HepG2 (cell line): ENCODE data around the gene ABCA4.

ENCODE experiments used
- CREM ChIP-seq, 2 experiments: sonication (generic) in 1 of 2; formaldehyde crosslinking in 1 of 2; IDR thresholded peaks; 2 replicates each; pipeline versions ENCODE4 v1.4.0 to v1.6.1; 2016 to 2020; ENCODE audit warnings: antibody characterized with exemption in 1 of 2, mild to moderate bottlenecking in 1 of 2, missing genetic modification reagents in 1 of 2
- FOXK2 ChIP-seq: fragments of 450-650 bp; IDR thresholded peaks from 2 replicates; pipeline ENCODE4 v1.6.1; 2016
- GABPA ChIP-seq, 2 experiments: IDR thresholded peaks; 2 replicates each; pipeline ENCODE4 v1.6.1; 2011 to 2016; ENCODE audit warnings: low read depth in 2 of 2, low read length in 1 of 2, missing biosample characterization in 1 of 2, missing genetic modification characterization in 1 of 2
- HHEX ChIP-seq: IDR thresholded peaks from 2 replicates; pipeline ENCODE4 v1.6.1; 2016; ENCODE audit warnings: control low read depth
- JUN ChIP-seq: sonication (generic); formaldehyde crosslinking; IDR thresholded peaks from 2 replicates; pipeline ENCODE4 v1.4.0; 2020; ENCODE audit warnings: mild to moderate bottlenecking, missing genetic modification reagents
- NFIC ChIP-seq: IDR thresholded peaks from 2 replicates; pipeline ENCODE4 v1.6.1; 2012; ENCODE audit warnings: mild to moderate bottlenecking, low read length, inconsistent platforms
- POLR2AphosphoS5 ChIP-seq: IDR thresholded peaks from 2 replicates; pipeline ENCODE4 v1.6.1; 2012; ENCODE audit warnings: low read depth, low read length
- SMC3 ChIP-seq: IDR thresholded peaks from 2 replicates; pipeline ENCODE4 v1.6.1; 2011; ENCODE audit warnings: low read length, improper control_type of control experiment
- XRCC5 ChIP-seq: fragments of 200-400 bp; formaldehyde crosslinking; optimal IDR thresholded peaks from 2 replicates; pipeline ENCODE3; 2017; ENCODE audit warnings: mild to moderate bottlenecking, low read length
- ZNF44 ChIP-seq: sonication (generic); formaldehyde crosslinking; IDR thresholded peaks from 2 replicates; pipeline ENCODE4 v1.5.1; 2020; ENCODE audit warnings: mild to moderate bottlenecking, missing genetic modification reagents
- TF ChIP-seq, protein P1 (sequence below): sonication (generic); formaldehyde crosslinking; IDR thresholded peaks from 2 replicates; pipeline ENCODE4 v1.8.0; 2022; ENCODE audit warnings: mild to moderate bottlenecking, missing genetic modification reagents, borderline replicate concordance
- TF ChIP-seq, protein P2 (sequence below): sonication (generic); formaldehyde crosslinking; IDR thresholded peaks from 2 replicates; pipeline ENCODE4 v1.5.0; 2020; ENCODE audit warnings: mild to moderate bottlenecking, missing genetic modification reagents, moderate library complexity
- TF ChIP-seq, protein P3 (sequence below): sonication (generic); formaldehyde crosslinking; IDR thresholded peaks from 2 replicates; pipeline ENCODE4 v1.4.0; 2020; ENCODE audit warnings: missing genetic modification reagents

DNA sequence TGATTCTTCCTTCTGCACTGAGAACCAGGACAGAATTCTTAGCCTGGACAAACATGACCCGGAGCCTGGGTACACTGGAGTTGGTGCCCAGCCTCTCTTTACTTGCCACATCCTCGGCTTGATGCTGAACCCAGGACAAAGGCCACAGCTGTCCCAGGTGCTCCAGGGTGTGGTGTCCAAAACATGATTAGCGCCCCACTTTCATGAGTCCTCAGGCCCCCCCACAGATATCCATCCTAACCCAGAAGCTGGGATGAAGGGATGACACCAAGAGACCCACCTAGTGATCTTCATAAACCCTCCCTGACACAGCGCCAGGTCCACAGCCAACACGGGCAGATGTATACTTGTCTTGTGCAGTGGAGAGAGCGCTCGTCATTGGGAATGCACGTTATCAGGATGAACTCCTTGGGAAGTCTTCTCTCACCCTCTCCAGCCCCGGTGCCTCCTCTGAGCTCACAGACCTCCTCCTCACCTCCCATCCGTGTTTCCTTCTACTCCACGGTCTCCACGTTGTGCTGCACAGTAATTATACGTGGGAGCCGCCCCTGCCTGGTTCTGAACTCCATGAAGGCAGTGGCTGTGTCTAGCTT is 3.6 kb downstream of the ABCA4 start:
- TF ChIP-seq CREM (IDR thresholded peaks at IDR 0.05): no peak
- no peak for TF ChIP-seq CREM (CRISPR knock-in tag; IDR thresholded peaks at IDR 0.05)
- TF ChIP-seq, protein P1, sequence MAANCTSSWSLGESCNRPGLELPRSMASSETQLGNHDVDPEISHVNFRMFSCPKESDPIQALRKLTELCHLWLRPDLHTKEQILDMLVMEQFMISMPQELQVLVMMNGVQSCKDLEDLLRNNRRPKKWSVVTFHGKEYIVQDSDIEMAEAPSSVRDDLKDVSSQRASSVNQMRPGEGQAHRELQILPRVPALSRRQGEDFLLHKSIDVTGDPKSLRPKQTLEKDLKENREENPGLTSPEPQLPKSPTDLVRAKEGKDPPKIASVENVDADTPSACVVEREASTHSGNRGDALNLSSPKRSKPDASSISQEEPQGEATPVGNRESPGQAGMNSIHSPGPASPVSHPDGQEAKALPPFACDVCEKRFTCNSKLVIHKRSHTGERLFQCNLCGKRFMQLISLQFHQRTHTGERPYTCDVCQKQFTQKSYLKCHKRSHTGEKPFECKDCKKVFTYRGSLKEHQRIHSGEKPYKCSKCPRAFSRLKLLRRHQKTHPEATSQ (CRISPR knock-in tag): no peak
- no peak for TF ChIP-seq JUN (CRISPR knock-in tag)
- no peak for TF ChIP-seq HHEX
- TF ChIP-seq GABPA (IDR thresholded peaks at IDR 0.05; ENCODE audit: low read depth, low read length): no peak
- no peak for TF ChIP-seq GABPA (CRISPR knock-in tag; IDR thresholded peaks at IDR 0.05; ENCODE audit: low read depth)
- TF ChIP-seq, protein P2, sequence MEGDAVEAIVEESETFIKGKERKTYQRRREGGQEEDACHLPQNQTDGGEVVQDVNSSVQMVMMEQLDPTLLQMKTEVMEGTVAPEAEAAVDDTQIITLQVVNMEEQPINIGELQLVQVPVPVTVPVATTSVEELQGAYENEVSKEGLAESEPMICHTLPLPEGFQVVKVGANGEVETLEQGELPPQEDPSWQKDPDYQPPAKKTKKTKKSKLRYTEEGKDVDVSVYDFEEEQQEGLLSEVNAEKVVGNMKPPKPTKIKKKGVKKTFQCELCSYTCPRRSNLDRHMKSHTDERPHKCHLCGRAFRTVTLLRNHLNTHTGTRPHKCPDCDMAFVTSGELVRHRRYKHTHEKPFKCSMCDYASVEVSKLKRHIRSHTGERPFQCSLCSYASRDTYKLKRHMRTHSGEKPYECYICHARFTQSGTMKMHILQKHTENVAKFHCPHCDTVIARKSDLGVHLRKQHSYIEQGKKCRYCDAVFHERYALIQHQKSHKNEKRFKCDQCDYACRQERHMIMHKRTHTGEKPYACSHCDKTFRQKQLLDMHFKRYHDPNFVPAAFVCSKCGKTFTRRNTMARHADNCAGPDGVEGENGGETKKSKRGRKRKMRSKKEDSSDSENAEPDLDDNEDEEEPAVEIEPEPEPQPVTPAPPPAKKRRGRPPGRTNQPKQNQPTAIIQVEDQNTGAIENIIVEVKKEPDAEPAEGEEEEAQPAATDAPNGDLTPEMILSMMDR (CRISPR knock-in tag): no peak
- no peak for TF ChIP-seq FOXK2
- no peak for TF ChIP-seq NFIC
- no peak for TF ChIP-seq ZNF44 (CRISPR knock-in tag)
- no peak for TF ChIP-seq POLR2AphosphoS5
- no peak for TF ChIP-seq XRCC5
- no peak for TF ChIP-seq SMC3
- TF ChIP-seq, protein P3, sequence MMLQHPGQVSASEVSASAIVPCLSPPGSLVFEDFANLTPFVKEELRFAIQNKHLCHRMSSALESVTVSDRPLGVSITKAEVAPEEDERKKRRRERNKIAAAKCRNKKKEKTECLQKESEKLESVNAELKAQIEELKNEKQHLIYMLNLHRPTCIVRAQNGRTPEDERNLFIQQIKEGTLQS (CRISPR knock-in tag): no peak
